Gastrocnemius medialis (tissue), 4 donors: Measurements from ENCODE around the gene FBXL17. TPM values are rescaled to one million over a fixed set of nuclear protein-coding genes. Genes with fewer than 3 reads are reported as not detected.
"Not testable (repeated sequence)": the region's sequence is repeated elsewhere in the genome, so short reads cannot be mapped to it uniquely, and the experiment has no call there.

Experiments
- ATAC-seq, 2 donors: fragments of 150-250 bp; one replicate each; pipeline ENCODE4 v1.9.1; 2016
- DNase-seq, 2 donors: peaks; one replicate each; pipeline ENCODE4 v3.0.0-alpha.2; 2019
- H3K27ac ChIP-seq, 4 donors: fragments of 200-600 bp; sonication (generic); 1 replicate in 1 of 4; 2 replicates in 3 of 4; pipeline ENCODE4 v1.5.1; 2016 to 2018; ENCODE audit warnings: mild to moderate bottlenecking in 2 of 4, moderate library complexity in 1 of 4
- H3K27me3 ChIP-seq, 3 donors: fragments of 200-600 bp; sonication (generic) in 2 of 3; 1 replicate in 1 of 3; 2 replicates in 2 of 3; pipeline versions ENCODE4 v1.5.1 to v1.6.0; 2016 to 2019; ENCODE audit warnings: mild to moderate bottlenecking in 1 of 3, moderate library complexity in 1 of 3
- H3K36me3 ChIP-seq, 2 donors: fragments of 200-600 bp; sonication (generic) in 1 of 2; one replicate each; pipeline ENCODE4 v1.5.1; 2017 to 2018
- H3K4me1 ChIP-seq, 2 donors: fragments of 200-600 bp; sonication (generic) in 1 of 2; one replicate each; pipeline ENCODE4 v1.5.1; 2016 to 2017; ENCODE audit warnings: mild to moderate bottlenecking in 2 of 2
- H3K4me3 ChIP-seq, 4 donors: fragments of 200-600 bp; sonication (generic) in 3 of 4; 1 replicate in 1 of 4; 2 replicates in 3 of 4; pipeline ENCODE4 v1.5.1; 2016 to 2019; ENCODE audit warnings: mild to moderate bottlenecking in 2 of 4
- H3K9me3 ChIP-seq, 3 donors: fragments of 200-600 bp; sonication (generic) in 2 of 3; 1 replicate in 1 of 3; 2 replicates in 2 of 3; pipeline ENCODE4 v1.5.1; 2016 to 2019
- CTCF ChIP-seq, 5 experiments: fragments of 450-650 bp in 3 of 5; fragments of 200-600 bp in 2 of 5; sonication (generic) in 2 of 5; IDR thresholded peaks in 4 of 5; conservative IDR thresholded peaks in 1 of 5; 1 replicate in 4 of 5; 2 replicates in 1 of 5; pipeline ENCODE4 v1.5.1; 2016 to 2019; ENCODE audit warnings: antibody characterized with exemption in 5 of 5, mild to moderate bottlenecking in 3 of 5, moderate library complexity in 3 of 5
- POLR2A ChIP-seq, 2 donors: fragments of 450-650 bp; IDR thresholded peaks; one replicate each; pipeline ENCODE4 v1.6.1; 2017; ENCODE audit warnings: antibody characterized with exemption in 2 of 2, mild to moderate bottlenecking in 2 of 2, moderate library complexity in 2 of 2
- in situ Hi-C, 4 donors: fragments of 200-750 bp; cut with MboI; loops; one replicate each; pipeline versions ENCODE4 v1.15.0 to v1.8.0; 2017; ENCODE audit warnings: low sequenced_read_pairs in 4 of 4
- intact Hi-C: fragments of 100-400 bp; cut with DNase I; formaldehyde crosslinking; loops from one replicate; pipeline ENCODE4 v1.15.1; 2023; ENCODE audit warnings: low total_unique reads
- total RNA-seq, 4 donors: library from RNA; depleted of rRNA; stranded (reverse); fragments of >200 nt; gene quantifications; one replicate each; pipeline versions ENCODE4 v1.1.0 to v1.2.3, GENCODE V29; 2016

FBXL17 gene
- total RNA-seq, 4 donors from 2014 or later = 23.3 to 33.4 (median 26.9) TPM

- Histone ChIP-seq H3K36me3 (no peaks in the 10 kb centered on the region), H3K4me1 (peaks cover 0 to 5% of the 10 kb centered on the region in 2 donors), H3K4me3 (no peak overlapping the region), H3K27ac (no peak overlapping the region), H3K27me3 (no peaks in the 10 kb centered on the region), H3K9me3 (no peaks in the 10 kb centered on the region)
- TF ChIP-seq POLR2A (IDR thresholded peaks at IDR 0.05) (no peak), CTCF (IDR thresholded peaks at IDR 0.05 in 4 of 5, conservative IDR thresholded peaks at IDR 0.05 in 1 of 5) (no peak)
- intact Hi-C loops (no loop called here), in situ Hi-C loops (no loop called here)
- no peak for DNase-seq
- no peak for ATAC-seq
These were observed 210.1 kb downstream of the FBXL17 start for GRCh38 chr5:108171759-108172158.

- no peaks in the 10 kb centered on the region for H3K36me3 ChIP-seq
- ATAC-seq = no peak
These were observed 213.0 kb downstream of the FBXL17 start for GRCh38 chr5:108168915-108169314.

GRCh38 chr5:108167174-108167573, 214.7 kb downstream of the FBXL17 start:
- Histone ChIP-seq H3K27me3 (no peaks in the 10 kb centered on the region), H3K4me3 (no peak overlapping the region), H3K9me3 (no peaks in the 10 kb centered on the region), H3K4me1 (peaks cover 0 to 5% of the 10 kb centered on the region in 2 donors), H3K36me3 (no peaks in the 10 kb centered on the region), H3K27ac (no peak overlapping the region)
- no peak for TF ChIP-seq CTCF (IDR thresholded peaks at IDR 0.05 in 4 of 5, conservative IDR thresholded peaks at IDR 0.05 in 1 of 5)
- no peak for TF ChIP-seq POLR2A (IDR thresholded peaks at IDR 0.05)
- ATAC-seq (no peak), DNase-seq (no peak)
- in situ Hi-C loops (no loop called here), intact Hi-C loops (no loop called here)

More at GRCh38 chr5:108168915-108169314, 213.0 kb downstream of the FBXL17 start:
- DNase-seq = no peak
- in situ Hi-C loops (no loop called here), intact Hi-C loops (no loop called here)
- H3K4me1 ChIP-seq = peaks cover 0 to 5% of the 10 kb centered on the region in 2 donors
- no peaks in the 10 kb centered on the region for H3K9me3 ChIP-seq
- H3K27ac ChIP-seq = no peak overlapping the region
- no peaks in the 10 kb centered on the region for H3K27me3 ChIP-seq
- H3K4me3 ChIP-seq = no peak overlapping the region
- no peak for TF ChIP-seq POLR2A (IDR thresholded peaks at IDR 0.05)
- TF ChIP-seq CTCF (IDR thresholded peaks at IDR 0.05 in 4 of 5, conservative IDR thresholded peaks at IDR 0.05 in 1 of 5) = no peak

- Histone ChIP-seq H3K27ac (no peak overlapping the region), H3K27me3 (no peaks in the 10 kb centered on the region), H3K4me3 (no peak overlapping the region), H3K36me3 (no peaks in the 10 kb centered on the region), H3K4me1 (peaks cover 0 to 5% of the 10 kb centered on the region in 2 donors), H3K9me3 (no peaks in the 10 kb centered on the region)
- intact Hi-C loops (no loop called here), in situ Hi-C loops (no loop called here)
- ATAC-seq (no peak), DNase-seq (no peak)
- TF ChIP-seq CTCF (IDR thresholded peaks at IDR 0.05 in 4 of 5, conservative IDR thresholded peaks at IDR 0.05 in 1 of 5) = no peak
- TF ChIP-seq POLR2A (IDR thresholded peaks at IDR 0.05) = no peak
These were observed 217.3 kb downstream of the FBXL17 start for GRCh38 chr5:108164574-108164973.

- H3K27ac ChIP-seq, H3K27me3 ChIP-seq, H3K9me3 ChIP-seq, DNase-seq, H3K36me3 ChIP-seq, H3K4me1 ChIP-seq, in situ Hi-C loops, intact Hi-C loops, ATAC-seq, H3K4me3 ChIP-seq: not testable (repeated sequence)
These were observed 229.0 kb downstream of the FBXL17 start for GRCh38 chr5:108152854-108153253.
